Activated T-cell treated with anti-CD3 and anti-CD28 coated beads, Interleukin-2, amount 50 U/mL, for 72 hours (primary cell): ENCODE data around the gene PDZRN4. TPM values are rescaled to one million over a fixed set of nuclear protein-coding genes. Genes with fewer than 3 reads are reported as not detected.

Experiments
- ATAC-seq, 2 donors: fragments of 150-1000 bp; cut with Tn5 transposase; replicated peaks in 1 of 2; 2 replicates each; pipeline ENCODE4 v1.10.0; 2021; ENCODE audit warnings: moderate library complexity in 2 of 2, mild to moderate bottlenecking in 1 of 2
- DNase-seq, 2 donors: peaks; one replicate each; pipeline ENCODE4 v3.0.0; 2021 to 2022; ENCODE audit warnings: mixed read lengths in 1 of 2
- H3K27ac Mint-ChIP-seq: one replicate; pipeline ENCODE4 v1.8.0; 2022; ENCODE audit warnings: mild to moderate bottlenecking, moderate library complexity, mixed read lengths
- H3K27me3 Mint-ChIP-seq: one replicate; pipeline ENCODE4 v1.8.0; 2022; ENCODE audit warnings: low read depth, mixed read lengths
- H3K36me3 Mint-ChIP-seq, 2 donors: one replicate each; pipeline ENCODE4 v1.8.0; 2022; ENCODE audit warnings: mixed read lengths in 2 of 2, mild to moderate bottlenecking in 1 of 2; ENCODE audit not compliant: insufficient read depth in 2 of 2
- H3K4me1 Mint-ChIP-seq: one replicate; pipeline ENCODE4 v1.8.0; 2022; ENCODE audit warnings: low read depth, mixed read lengths
- H3K4me3 Mint-ChIP-seq, 2 donors: one replicate each; pipeline ENCODE4 v1.8.0; 2022; ENCODE audit warnings: mild to moderate bottlenecking in 2 of 2, mixed read lengths in 2 of 2, moderate library complexity in 2 of 2
- H3K9me3 Mint-ChIP-seq, 2 donors: one replicate each; pipeline ENCODE4 v1.8.0; 2022; ENCODE audit warnings: mixed read lengths in 2 of 2
- total RNA-seq, 2 donors: library from RNA; stranded (reverse); gene quantifications; one replicate each; pipeline ENCODE4 v1.2.3, GENCODE V29; 2022

The PDZRN4 gene
- total RNA-seq, 2 donors from 2014 or later, result not detected

- H3K9me3 Mint-ChIP-seq, result no peaks in the 10 kb centered on the region
- no peak overlapping the region for H3K4me3 Mint-ChIP-seq
- ATAC-seq, result no peak
- DNase-seq, result no peak
- no peaks in the 10 kb centered on the region for H3K36me3 Mint-ChIP-seq
- H3K27ac Mint-ChIP-seq, result no peak overlapping the region
- no peaks in the 10 kb centered on the region for H3K4me1 Mint-ChIP-seq
- H3K27me3 Mint-ChIP-seq, result no peaks in the 10 kb centered on the region
Measured at GRCh38 chr12:41558671-41559070, 370.6 kb downstream of the PDZRN4 start.

DNA sequence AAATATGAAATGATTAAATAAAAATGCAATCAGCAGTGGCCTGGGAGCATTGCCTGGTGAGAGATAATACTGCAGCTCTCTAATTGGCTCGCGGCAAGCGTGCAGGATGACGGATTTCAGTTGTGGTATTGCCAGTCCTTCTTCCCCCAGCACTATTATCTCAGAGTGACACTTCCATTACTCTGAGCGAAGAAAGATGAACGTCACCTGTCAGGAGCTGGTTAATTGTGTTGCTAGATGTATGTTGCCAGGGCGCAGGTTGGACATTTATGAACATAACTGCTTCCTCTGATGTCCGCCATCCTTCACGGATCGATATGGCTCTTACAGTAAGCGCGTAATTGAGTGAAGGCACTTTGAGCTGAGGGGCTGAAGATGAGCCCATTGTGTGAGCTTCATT lies 374.9 kb downstream of the PDZRN4 start:
- no peak for DNase-seq
- H3K4me3 Mint-ChIP-seq, result no peak overlapping the region
- no peaks in the 10 kb centered on the region for H3K36me3 Mint-ChIP-seq
- no peaks in the 10 kb centered on the region for H3K27me3 Mint-ChIP-seq
- no peaks in the 10 kb centered on the region for H3K4me1 Mint-ChIP-seq
- ATAC-seq, result no peak
- no peaks in the 10 kb centered on the region for H3K9me3 Mint-ChIP-seq
- no peak overlapping the region for H3K27ac Mint-ChIP-seq

DNA sequence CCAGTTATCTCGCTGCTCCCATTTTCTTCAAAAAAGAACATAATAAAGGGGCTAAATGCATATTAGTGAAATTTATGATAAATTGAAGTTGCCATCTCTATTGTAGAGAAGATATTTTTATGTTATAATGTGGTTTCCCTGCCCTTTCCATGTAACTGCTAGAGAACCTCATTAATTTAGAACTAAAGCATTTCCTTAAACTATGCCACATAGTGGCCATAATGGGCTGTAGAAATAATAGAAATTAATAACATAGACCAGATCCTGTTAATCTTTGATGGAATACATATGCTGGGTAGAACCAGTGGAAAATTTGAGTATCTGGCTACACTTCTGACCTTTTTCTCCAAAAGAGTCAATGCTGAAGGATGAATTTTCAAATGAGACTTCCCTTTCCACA lies 376.7 kb downstream of the PDZRN4 start:
- no peak for ATAC-seq
- Mint-ChIP-seq H3K9me3 (no peaks in the 10 kb centered on the region), H3K27me3 (no peaks in the 10 kb centered on the region), H3K4me1 (no peaks in the 10 kb centered on the region), H3K4me3 (no peak overlapping the region), H3K27ac (no peak overlapping the region), H3K36me3 (no peaks in the 10 kb centered on the region)
- no peak for DNase-seq

DNA sequence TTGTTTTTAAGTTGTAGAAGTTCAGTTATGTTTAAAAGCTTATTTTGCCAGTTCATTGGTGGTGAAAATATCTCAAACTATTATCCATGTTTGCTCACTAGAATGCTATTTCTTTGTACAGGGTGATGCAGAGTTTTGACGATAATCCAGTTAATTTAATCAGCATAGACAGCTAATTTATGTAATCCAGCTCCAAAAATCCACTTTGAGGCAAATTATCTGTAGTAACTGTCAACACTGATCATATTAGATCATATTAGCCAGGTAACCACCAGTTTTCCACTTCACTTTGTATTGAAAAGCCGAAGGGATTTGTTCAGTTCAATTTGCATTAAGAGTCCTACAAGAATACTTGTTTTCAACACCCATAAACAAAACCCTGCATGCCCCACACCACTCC lies 378.6 kb downstream of the PDZRN4 start:
- no peaks in the 10 kb centered on the region for H3K4me1 Mint-ChIP-seq
- no peak for ATAC-seq

DNA sequence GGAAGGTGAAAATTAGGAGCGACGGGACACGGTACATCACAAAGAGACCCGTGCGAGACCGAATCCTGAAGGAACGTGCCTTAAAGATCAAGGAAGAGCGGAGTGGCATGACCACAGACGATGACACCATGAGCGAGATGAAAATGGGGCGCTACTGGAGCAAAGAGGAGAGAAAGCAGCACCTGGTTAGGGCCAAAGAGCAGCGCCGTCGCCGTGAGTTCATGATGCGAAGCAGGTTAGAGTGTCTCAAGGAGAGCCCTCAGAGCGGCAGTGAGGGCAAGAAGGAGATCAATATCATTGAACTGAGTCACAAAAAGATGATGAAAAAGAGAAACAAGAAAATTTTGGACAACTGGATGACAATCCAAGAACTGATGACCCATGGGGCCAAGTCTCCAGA lies 385.3 kb downstream of the PDZRN4 start:
- ATAC-seq, result no peak
- Mint-ChIP-seq H3K4me3 (no peak overlapping the region), H3K4me1 (no peaks in the 10 kb centered on the region), H3K9me3 (no peaks in the 10 kb centered on the region), H3K36me3 (no peaks in the 10 kb centered on the region), H3K27me3 (no peaks in the 10 kb centered on the region), H3K27ac (no peak overlapping the region)
- DNase-seq, result no peak

More for the DNA sequence above, 378.6 kb downstream of the PDZRN4 start:
- H3K27ac Mint-ChIP-seq, result no peak overlapping the region
- DNase-seq, result no peak
- H3K4me3 Mint-ChIP-seq, result no peak overlapping the region
- H3K9me3 Mint-ChIP-seq, result no peaks in the 10 kb centered on the region
- H3K27me3 Mint-ChIP-seq, result no peaks in the 10 kb centered on the region
- H3K36me3 Mint-ChIP-seq, result no peaks in the 10 kb centered on the region

DNA sequence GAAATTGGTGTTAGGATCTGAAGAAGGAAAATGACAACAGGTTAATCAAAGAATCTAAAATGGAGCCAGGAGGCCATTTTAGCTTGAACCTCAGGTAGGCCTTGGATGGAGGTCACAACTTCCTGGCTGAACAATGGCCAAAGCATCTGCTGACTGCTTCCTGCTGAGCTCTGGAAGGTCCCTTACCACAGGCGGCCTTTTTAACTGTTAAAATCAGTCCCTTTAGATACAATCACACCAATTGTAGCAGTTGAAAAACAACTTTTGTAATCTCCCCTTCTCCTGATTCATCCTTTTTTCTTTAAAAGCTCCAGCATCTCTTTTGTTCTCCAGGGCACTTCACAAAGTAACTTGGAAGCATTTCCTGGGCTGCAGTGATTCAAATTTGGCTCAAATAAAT lies 388.8 kb downstream of the PDZRN4 start:
- DNase-seq (no peak), ATAC-seq (no peak)
- Mint-ChIP-seq H3K4me3 (no peak overlapping the region), H3K9me3 (no peaks in the 10 kb centered on the region), H3K27ac (no peak overlapping the region), H3K27me3 (no peaks in the 10 kb centered on the region), H3K36me3 (no peaks in the 10 kb centered on the region), H3K4me1 (no peaks in the 10 kb centered on the region)

GRCh38 chr12:41577995-41578394 lies 389.9 kb downstream of the PDZRN4 start:
- H3K27ac Mint-ChIP-seq, result no peak overlapping the region
- H3K9me3 Mint-ChIP-seq, result no peaks in the 10 kb centered on the region
- no peak overlapping the region for H3K4me3 Mint-ChIP-seq
- ATAC-seq, result no peak
- no peaks in the 10 kb centered on the region for H3K27me3 Mint-ChIP-seq
- no peaks in the 10 kb centered on the region for H3K4me1 Mint-ChIP-seq
- H3K36me3 Mint-ChIP-seq, result no peaks in the 10 kb centered on the region
- DNase-seq, result no peak

GRCh38 chr12:41585784-41586183 lies 397.7 kb downstream of the PDZRN4 start:
- Mint-ChIP-seq H3K36me3 (no peaks in the 10 kb centered on the region), H3K4me3 (no peak overlapping the region), H3K9me3 (no peaks in the 10 kb centered on the region), H3K27me3 (no peaks in the 10 kb centered on the region), H3K4me1 (no peaks in the 10 kb centered on the region), H3K27ac (no peak overlapping the region)
- ATAC-seq (no peak), DNase-seq (no peak)

DNA sequence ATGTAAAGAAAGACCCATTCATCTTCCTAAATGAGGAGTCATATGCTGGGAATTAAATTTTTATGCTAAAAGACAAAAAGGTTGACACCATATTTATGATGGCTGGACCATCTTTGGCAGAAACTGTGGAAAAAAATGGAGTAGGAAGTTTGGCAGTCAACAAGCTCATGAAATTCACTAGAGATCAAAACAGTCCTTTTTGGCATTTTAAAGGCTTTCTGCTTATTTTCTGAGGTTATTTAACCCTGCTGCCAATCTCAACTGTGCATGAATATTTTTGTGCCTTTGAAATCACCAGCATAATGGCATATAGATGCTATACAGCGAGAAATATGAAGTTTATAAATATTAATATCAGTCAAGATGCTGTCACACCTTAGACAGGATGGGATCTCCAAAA lies 399.5 kb downstream of the PDZRN4 start:
- no peak for ATAC-seq
- H3K4me1 Mint-ChIP-seq, result no peaks in the 10 kb centered on the region
- H3K4me3 Mint-ChIP-seq, result no peak overlapping the region
- no peak for DNase-seq
- no peak overlapping the region for H3K27ac Mint-ChIP-seq
- H3K27me3 Mint-ChIP-seq, result no peaks in the 10 kb centered on the region
- H3K9me3 Mint-ChIP-seq, result no peaks in the 10 kb centered on the region
- no peaks in the 10 kb centered on the region for H3K36me3 Mint-ChIP-seq

DNA sequence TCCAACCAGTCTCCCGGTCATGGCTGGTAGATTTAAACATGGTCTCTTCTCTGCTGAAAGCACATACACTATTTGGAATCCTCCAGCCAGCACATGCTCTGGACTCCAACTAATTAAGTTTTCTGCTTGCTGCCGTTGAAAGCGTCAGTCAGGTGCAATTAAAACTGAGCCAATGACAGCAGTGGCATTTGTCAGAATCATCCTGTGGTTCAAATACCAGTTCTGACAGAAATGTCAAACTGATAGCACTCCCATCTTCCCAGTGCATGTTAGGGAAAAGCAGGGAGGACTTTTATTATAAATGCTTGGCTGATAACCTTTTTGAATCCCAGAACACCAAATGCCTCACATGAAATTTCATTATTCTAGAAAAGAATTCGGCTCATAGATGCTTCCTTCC lies 401.8 kb downstream of the PDZRN4 start:
- H3K27ac Mint-ChIP-seq, result no peak overlapping the region
- ATAC-seq, result no peak

DNA sequence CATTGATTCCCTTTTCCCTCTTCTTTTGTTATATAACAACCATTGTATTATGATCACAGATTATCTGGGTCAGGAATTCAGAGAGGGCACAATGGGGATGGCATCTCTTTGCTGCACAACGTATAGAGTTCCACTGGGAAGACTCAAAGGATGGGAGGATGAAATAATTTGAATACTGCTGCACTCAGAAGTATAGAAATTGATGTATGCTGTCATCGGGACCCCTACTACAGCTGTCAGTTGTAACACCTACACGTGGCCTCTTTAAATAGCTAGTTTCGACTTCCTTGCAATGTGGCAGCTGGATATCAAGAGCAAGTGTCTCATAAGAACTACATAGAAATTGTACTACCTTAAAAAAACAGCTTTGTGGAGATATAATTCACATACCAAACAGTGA lies 408.1 kb downstream of the PDZRN4 start:
- DNase-seq (no peak), ATAC-seq (no peak)
- no peak overlapping the region for H3K4me3 Mint-ChIP-seq
- no peak overlapping the region for H3K27ac Mint-ChIP-seq
- H3K4me1 Mint-ChIP-seq, result no peaks in the 10 kb centered on the region
- no peaks in the 10 kb centered on the region for H3K36me3 Mint-ChIP-seq
- H3K27me3 Mint-ChIP-seq, result no peaks in the 10 kb centered on the region
- peaks cover 0 to 1% of the 10 kb centered on the region in 2 donors for H3K9me3 Mint-ChIP-seq

More for the DNA sequence above, 401.8 kb downstream of the PDZRN4 start:
- DNase-seq, result no peak
- Mint-ChIP-seq H3K9me3 (no peaks in the 10 kb centered on the region), H3K36me3 (no peaks in the 10 kb centered on the region), H3K27me3 (no peaks in the 10 kb centered on the region), H3K4me3 (no peak overlapping the region), H3K4me1 (no peaks in the 10 kb centered on the region)

DNA sequence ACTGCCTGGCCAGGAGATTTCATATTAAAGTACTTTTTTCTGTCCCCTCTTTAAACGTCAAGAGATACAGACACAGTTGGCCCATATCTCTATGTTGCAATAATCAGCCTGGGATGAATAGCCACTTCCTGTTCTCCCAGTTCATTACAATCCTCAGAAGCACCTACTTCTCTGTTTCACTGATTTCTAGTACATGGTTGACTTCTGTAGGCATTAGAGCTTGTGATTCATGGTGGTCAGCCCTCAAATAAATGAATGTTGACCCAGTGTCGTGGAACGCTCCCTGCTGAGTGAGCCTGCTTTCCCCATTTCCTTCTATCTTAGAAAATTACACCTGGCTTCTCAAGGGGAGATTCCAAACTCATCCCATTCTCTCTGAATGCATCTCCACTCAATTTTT lies 416.7 kb downstream of the PDZRN4 start:
- H3K4me1 Mint-ChIP-seq, result no peaks in the 10 kb centered on the region
- no peaks in the 10 kb centered on the region for H3K36me3 Mint-ChIP-seq
- H3K27me3 Mint-ChIP-seq, result no peaks in the 10 kb centered on the region
- ATAC-seq, result no peak
- H3K27ac Mint-ChIP-seq, result no peak overlapping the region
- no peak for DNase-seq
- no peak overlapping the region for H3K4me3 Mint-ChIP-seq
- H3K9me3 Mint-ChIP-seq, result no peaks in the 10 kb centered on the region

DNA sequence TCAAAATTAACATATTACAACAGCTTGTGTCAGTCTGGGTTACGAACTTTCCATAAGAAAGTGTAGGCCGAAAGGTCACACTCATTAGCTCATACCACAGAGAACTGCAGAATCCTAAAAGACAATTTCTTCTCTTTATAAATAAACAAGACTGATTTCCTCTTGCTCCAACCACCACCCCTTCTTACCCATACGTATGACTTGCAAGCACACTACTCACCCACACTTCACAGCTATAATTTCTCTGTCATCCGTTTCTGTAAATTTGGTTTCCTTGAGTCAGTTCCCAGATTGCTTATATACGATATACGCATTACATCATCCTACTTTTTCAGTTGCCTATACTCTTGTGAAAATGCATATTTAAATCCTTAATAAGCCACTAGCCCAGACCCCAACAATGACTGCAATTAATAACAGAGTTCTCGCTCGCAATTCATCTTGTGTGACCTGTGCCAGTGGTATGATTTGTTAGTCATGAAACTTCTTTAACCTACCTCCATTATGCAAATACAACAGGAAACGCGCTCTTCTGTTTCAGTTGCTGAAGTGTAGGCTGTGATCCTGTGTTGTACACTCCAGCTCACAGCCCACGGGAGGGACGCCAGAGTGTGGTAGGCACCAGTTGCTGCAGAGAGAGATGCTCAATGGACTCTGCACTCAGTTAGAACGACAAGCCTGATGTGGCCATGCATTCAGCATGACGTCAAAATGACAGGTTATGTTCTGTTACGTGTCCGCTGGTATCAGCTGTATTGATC lies 417.6 kb downstream of the PDZRN4 start:
- H3K4me3 Mint-ChIP-seq, result no peak overlapping the region
- ATAC-seq, result peak in 1 of 2 donors; percentile 32
- no peaks in the 10 kb centered on the region for H3K36me3 Mint-ChIP-seq
- H3K9me3 Mint-ChIP-seq, result no peaks in the 10 kb centered on the region
- DNase-seq, result no peak
- no peak overlapping the region for H3K27ac Mint-ChIP-seq
- H3K4me1 Mint-ChIP-seq, result no peaks in the 10 kb centered on the region
- no peaks in the 10 kb centered on the region for H3K27me3 Mint-ChIP-seq
